ENCODE results near the gene TMEM98.
"Not testable (repeated sequence)": the region's sequence is repeated elsewhere in the genome, so short reads cannot be mapped to it uniquely, and the experiment has no call there.

The TMEM98 gene

GRCh38 chr17:32916134-32916533, 11.8 kb upstream of the TMEM98 start:
- no peak for DNase-seq

GRCh38 chr17:32917081-32917480, 10.9 kb upstream of the TMEM98 start:
- DNase-seq: no peak

GRCh38 chr17:32917842-32918241, 10.1 kb upstream of the TMEM98 start:
- no peak for DNase-seq

GRCh38 chr17:32919876-32920275, 8.1 kb upstream of the TMEM98 start:
- not testable (repeated sequence) for DNase-seq

- no peak for DNase-seq
Observed at GRCh38 chr17:32920293-32920692, 7.7 kb upstream of the TMEM98 start.

GRCh38 chr17:32921017-32921416, 6.9 kb upstream of the TMEM98 start:
- no peak for DNase-seq

GRCh38 chr17:32923905-32924304, 4.0 kb upstream of the TMEM98 start:
- DNase-seq: not testable (repeated sequence)

- DNase-seq: no peak
Observed at GRCh38 chr17:32926183-32926582, 1.8 kb upstream of the TMEM98 start.

GRCh38 chr17:32926789-32927188, 1.2 kb upstream of the TMEM98 start:
- not testable (repeated sequence) for DNase-seq

GRCh38 chr17:32927201-32927723, 691 bp upstream of the TMEM98 start:
- DNase-seq: no peak

GRCh38 chr17:32928586-32929535, 908 bp downstream of the TMEM98 start:
- no peak for DNase-seq

GRCh38 chr17:32929588-32929987, 1.6 kb downstream of the TMEM98 start:
- DNase-seq: no peak

- DNase-seq: no peak
Observed at GRCh38 chr17:32930512-32930911, 2.6 kb downstream of the TMEM98 start.

- DNase-seq: no peak
Observed at GRCh38 chr17:32931686-32932085, 3.7 kb downstream of the TMEM98 start.

GRCh38 chr17:32933881-32934280, 5.9 kb downstream of the TMEM98 start:
- no peak for DNase-seq

GRCh38 chr17:32935726-32936125, 7.8 kb downstream of the TMEM98 start:
- DNase-seq: no peak

GRCh38 chr17:32936186-32936893, 8.4 kb downstream of the TMEM98 start:
- DNase-seq: no peak

GRCh38 chr17:32936894-32937500, 9.0 kb downstream of the TMEM98 start:
- peak; percentile 66 for DNase-seq

- no peak for DNase-seq
Observed at GRCh38 chr17:32940706-32941390, 12.9 kb downstream of the TMEM98 start.

- no peak for DNase-seq
Observed at GRCh38 chr17:32941419-32942032, 13.6 kb downstream of the TMEM98 start.

- no peak for DNase-seq
Observed at GRCh38 chr17:32943206-32943605, 15.3 kb downstream of the TMEM98 start.

GRCh38 chr17:32943647-32944191, 15.8 kb downstream of the TMEM98 start:
- no peak for DNase-seq

Data from RPMI8226 (cell line).